ENCODE data around the gene ATRAID.

The ATRAID gene

DNA sequence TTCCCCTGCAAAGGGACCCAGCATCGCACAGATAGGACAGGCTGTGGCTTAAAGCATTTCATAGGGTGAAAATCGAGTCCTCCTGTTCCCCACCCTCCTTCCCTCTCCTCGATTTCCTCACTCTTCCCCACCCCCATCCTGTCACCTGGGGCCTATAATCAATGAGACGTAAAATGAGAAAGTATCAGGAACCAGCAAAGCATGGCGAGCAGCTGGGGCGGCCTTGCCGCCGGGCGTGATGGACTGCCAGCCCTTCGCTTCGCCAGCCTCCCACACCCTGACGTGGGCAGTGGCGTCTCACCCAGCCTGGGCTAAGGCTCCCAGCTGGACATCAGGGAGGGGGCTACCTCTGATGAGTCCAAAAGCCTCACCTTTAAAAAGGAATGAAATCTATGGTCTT is 39.9 kb downstream of the ATRAID start:
- DNase-seq = no peak
- H3K79me2 ChIP-seq (ENCODE audit: insufficient read depth, low read length) = no peaks in the 10 kb centered on the region
- H3K27ac ChIP-seq (ENCODE audit: low read length) = no peak overlapping the region
- H3K4me3 ChIP-seq (ENCODE audit: low read depth in 1 of 2, low read length in 2 of 2) = no peak overlapping the region
- H3K36me3 ChIP-seq (ENCODE audit: insufficient read depth, low read length) = no peaks in the 10 kb centered on the region
- H3K27me3 ChIP-seq (ENCODE audit: insufficient read depth, low read length, poor library complexity) = peaks cover 9% of the 10 kb centered on the region
- no peaks in the 10 kb centered on the region for H4K20me1 ChIP-seq (ENCODE audit: insufficient read depth, low read length)
- H3K4me1 ChIP-seq (ENCODE audit: insufficient read depth, low read length) = no peaks in the 10 kb centered on the region
- no peak for ATAC-seq (ENCODE audit: insufficient read depth, low read depth)
- H2AFZ ChIP-seq (ENCODE audit: low read depth, low read length) = no peak overlapping the region
- H3K9ac ChIP-seq (ENCODE audit: low read depth, low read length) = no peak overlapping the region
- TF ChIP-seq, protein P1, sequence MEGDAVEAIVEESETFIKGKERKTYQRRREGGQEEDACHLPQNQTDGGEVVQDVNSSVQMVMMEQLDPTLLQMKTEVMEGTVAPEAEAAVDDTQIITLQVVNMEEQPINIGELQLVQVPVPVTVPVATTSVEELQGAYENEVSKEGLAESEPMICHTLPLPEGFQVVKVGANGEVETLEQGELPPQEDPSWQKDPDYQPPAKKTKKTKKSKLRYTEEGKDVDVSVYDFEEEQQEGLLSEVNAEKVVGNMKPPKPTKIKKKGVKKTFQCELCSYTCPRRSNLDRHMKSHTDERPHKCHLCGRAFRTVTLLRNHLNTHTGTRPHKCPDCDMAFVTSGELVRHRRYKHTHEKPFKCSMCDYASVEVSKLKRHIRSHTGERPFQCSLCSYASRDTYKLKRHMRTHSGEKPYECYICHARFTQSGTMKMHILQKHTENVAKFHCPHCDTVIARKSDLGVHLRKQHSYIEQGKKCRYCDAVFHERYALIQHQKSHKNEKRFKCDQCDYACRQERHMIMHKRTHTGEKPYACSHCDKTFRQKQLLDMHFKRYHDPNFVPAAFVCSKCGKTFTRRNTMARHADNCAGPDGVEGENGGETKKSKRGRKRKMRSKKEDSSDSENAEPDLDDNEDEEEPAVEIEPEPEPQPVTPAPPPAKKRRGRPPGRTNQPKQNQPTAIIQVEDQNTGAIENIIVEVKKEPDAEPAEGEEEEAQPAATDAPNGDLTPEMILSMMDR (IDR thresholded peaks at IDR 0.05; ENCODE audit: borderline replicate concordance, extremely low read depth, low read length, poor library complexity, severe bottlenecking) = no peak
- no peak for TF ChIP-seq EZH2 (IDR thresholded peaks at IDR 0.05; ENCODE audit: borderline replicate concordance, low read depth, low read length, severe bottlenecking)
- no peaks in the 10 kb centered on the region for H3K9me3 ChIP-seq (ENCODE audit: insufficient read depth, low read length, severe bottlenecking)
- no peak overlapping the region for H3K4me2 ChIP-seq (ENCODE audit: insufficient read depth, low read length)

DNA sequence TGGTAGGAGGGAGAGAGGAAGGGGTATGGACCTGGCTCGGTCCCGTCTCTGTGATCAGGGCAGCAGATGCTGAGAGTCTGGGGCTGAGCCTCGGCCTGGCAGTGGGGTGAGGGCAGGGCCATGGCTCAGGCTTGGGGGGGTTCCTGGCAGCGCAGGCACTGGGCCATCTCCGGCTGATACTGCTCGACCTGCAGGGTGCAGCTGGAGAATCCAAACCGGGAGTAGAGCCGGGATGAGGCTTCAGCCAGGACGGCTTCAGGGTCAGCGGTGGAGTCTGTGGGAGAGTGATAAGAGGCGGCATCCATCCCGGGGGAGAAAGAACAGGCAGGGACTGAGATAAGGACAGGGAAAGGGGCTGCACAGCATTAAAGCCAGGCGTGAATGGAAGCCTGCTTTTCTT is 43.3 kb downstream of the ATRAID start:
- H3K4me3 ChIP-seq (ENCODE audit: low read depth in 1 of 2, low read length in 2 of 2) = no peak overlapping the region
- no peak overlapping the region for H3K27ac ChIP-seq (ENCODE audit: low read length)
- ATAC-seq (ENCODE audit: insufficient read depth, low read depth) (no peak), DNase-seq (no peak)
- TF ChIP-seq, protein P1 (IDR thresholded peaks at IDR 0.05; ENCODE audit: borderline replicate concordance, extremely low read depth, low read length, poor library complexity, severe bottlenecking) = no peak
- TF ChIP-seq EZH2 (IDR thresholded peaks at IDR 0.05; ENCODE audit: borderline replicate concordance, low read depth, low read length, severe bottlenecking) = no peak
- no peak overlapping the region for H2AFZ ChIP-seq (ENCODE audit: low read depth, low read length)
- H3K4me1 ChIP-seq (ENCODE audit: insufficient read depth, low read length) = no peaks in the 10 kb centered on the region
- H3K27me3 ChIP-seq (ENCODE audit: insufficient read depth, low read length, poor library complexity) = peaks cover 9% of the 10 kb centered on the region
- H3K9ac ChIP-seq (ENCODE audit: low read depth, low read length) = no peak overlapping the region
- no peaks in the 10 kb centered on the region for H3K79me2 ChIP-seq (ENCODE audit: insufficient read depth, low read length)
- H3K36me3 ChIP-seq (ENCODE audit: insufficient read depth, low read length) = no peaks in the 10 kb centered on the region
- no peaks in the 10 kb centered on the region for H3K9me3 ChIP-seq (ENCODE audit: insufficient read depth, low read length, severe bottlenecking)
- no peaks in the 10 kb centered on the region for H4K20me1 ChIP-seq (ENCODE audit: insufficient read depth, low read length)
- no peak overlapping the region for H3K4me2 ChIP-seq (ENCODE audit: insufficient read depth, low read length)

DNA sequence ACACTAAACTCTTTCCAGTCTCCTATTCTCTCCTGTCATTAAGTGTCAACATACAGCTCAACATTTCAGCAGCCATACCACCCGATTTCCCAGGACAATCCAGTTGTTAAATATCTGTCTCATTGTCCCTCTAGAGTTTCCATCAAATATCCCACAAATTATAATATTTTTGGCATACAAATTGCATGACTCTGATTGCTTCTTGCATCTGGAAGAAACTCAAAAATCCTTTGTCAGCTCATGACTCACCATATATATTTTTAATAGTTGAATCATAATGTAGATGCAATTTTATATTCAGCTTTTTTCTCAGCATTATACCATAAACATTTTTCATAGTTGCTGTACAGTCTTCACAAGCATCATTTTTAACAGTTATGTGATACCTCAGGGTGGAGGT is 43.8 kb downstream of the ATRAID start:
- Histone ChIP-seq H4K20me1 (ENCODE audit: insufficient read depth, low read length) (no peaks in the 10 kb centered on the region), H2AFZ (ENCODE audit: low read depth, low read length) (no peak overlapping the region), H3K79me2 (ENCODE audit: insufficient read depth, low read length) (no peaks in the 10 kb centered on the region), H3K4me3 (ENCODE audit: low read depth in 1 of 2, low read length in 2 of 2) (no peak overlapping the region), H3K36me3 (ENCODE audit: insufficient read depth, low read length) (no peaks in the 10 kb centered on the region), H3K9me3 (ENCODE audit: insufficient read depth, low read length, severe bottlenecking) (no peaks in the 10 kb centered on the region), H3K9ac (ENCODE audit: low read depth, low read length) (no peak overlapping the region), H3K4me2 (ENCODE audit: insufficient read depth, low read length) (no peak overlapping the region), H3K4me1 (ENCODE audit: insufficient read depth, low read length) (no peaks in the 10 kb centered on the region), H3K27me3 (ENCODE audit: insufficient read depth, low read length, poor library complexity) (peaks cover 10% of the 10 kb centered on the region), H3K27ac (ENCODE audit: low read length) (no peak overlapping the region)
- no peak for TF ChIP-seq EZH2 (IDR thresholded peaks at IDR 0.05; ENCODE audit: borderline replicate concordance, low read depth, low read length, severe bottlenecking)
- TF ChIP-seq, protein P1 (IDR thresholded peaks at IDR 0.05; ENCODE audit: borderline replicate concordance, extremely low read depth, low read length, poor library complexity, severe bottlenecking) = no peak
- ATAC-seq (ENCODE audit: insufficient read depth, low read depth) (no peak), DNase-seq (no peak)
